SK-N-SH treated with all-trans-retinoic acid at 6 μM for 48 hours (cell line): ENCODE data around the gene SOX5.

Experiments used
- ESRRG ChIP-seq: fragments of 250-450 bp; sonication (Bioruptor Pico); IDR thresholded peaks from 2 replicates; pipeline ENCODE4 v1.6.1; 2021; ENCODE audit warnings: mild to moderate bottlenecking
- ISL1 ChIP-seq: fragments of 250-450 bp; sonication (Bioruptor Pico); IDR thresholded peaks from 2 replicates; pipeline ENCODE4 v2.1.2; 2022; ENCODE audit warnings: mild to moderate bottlenecking, moderate library complexity
- OSR1 ChIP-seq: fragments of 250-450 bp; sonication (Bioruptor Pico); IDR thresholded peaks from 2 replicates; pipeline ENCODE4 v1.8.0; 2022; ENCODE audit warnings: moderate library complexity, mild to moderate bottlenecking, inconsistent platforms
- TOX ChIP-seq: fragments of 250-450 bp; sonication (Bioruptor Pico); IDR thresholded peaks from 2 replicates; pipeline ENCODE4 v1.8.0; 2021; ENCODE audit warnings: mild to moderate bottlenecking, moderate library complexity, borderline replicate concordance

GRCh38 chr12:23803540-23803939 is 145.9 kb downstream of the SOX5 start:
- TF ChIP-seq ISL1 (no peak), ESRRG (CRISPR knock-in tag) (no peak), OSR1 (CRISPR knock-in tag) (no peak), TOX (CRISPR knock-in tag) (no peak)
